Liver (tissue), 9 donors: Measurements from ENCODE around the gene SPECC1L. TPM values are rescaled to one million over a fixed set of nuclear protein-coding genes. Genes with fewer than 3 reads are reported as not detected.

Experiments
- DNase-seq: peaks from one replicate; pipeline ENCODE4 v3.0.0-alpha.2; 2017; ENCODE audit warnings: low spot score
- H3K27ac ChIP-seq, 2 donors: one replicate each; pipeline ENCODE4 v1.7.0; 2013; ENCODE audit warnings: inconsistent platforms in 2 of 2, low read length in 2 of 2, control low read depth in 1 of 2, low read depth in 1 of 2, mild to moderate bottlenecking in 1 of 2
- H3K27me3 ChIP-seq, 4 donors: one replicate each; pipeline versions ENCODE4 v1.6.1 to v1.7.0; 2013; ENCODE audit warnings: low read length in 3 of 4, inconsistent platforms in 1 of 4, mild to moderate bottlenecking in 1 of 4, moderate library complexity in 1 of 4; ENCODE audit not compliant: control insufficient read depth in 4 of 4, insufficient read depth in 4 of 4
- H3K36me3 ChIP-seq, 4 donors: one replicate each; pipeline versions ENCODE4 v1.6.1 to v1.7.0; 2013; ENCODE audit warnings: low read length in 3 of 4, mild to moderate bottlenecking in 3 of 4, low read depth in 1 of 4, moderate library complexity in 1 of 4; ENCODE audit not compliant: control insufficient read depth in 4 of 4, insufficient read depth in 3 of 4
- H3K4me1 ChIP-seq, 4 donors: one replicate each; pipeline versions ENCODE4 v1.6.1 to v1.7.0; 2013; ENCODE audit warnings: low read length in 3 of 4, mild to moderate bottlenecking in 3 of 4, moderate library complexity in 1 of 4; ENCODE audit not compliant: control insufficient read depth in 4 of 4, insufficient read depth in 4 of 4
- H3K4me3 ChIP-seq, 3 donors: one replicate each; pipeline versions ENCODE4 v1.6.1 to v1.7.0; 2013; ENCODE audit warnings: low read length in 3 of 3, control low read depth in 1 of 3, low read depth in 1 of 3, mild to moderate bottlenecking in 1 of 3
- H3K9ac ChIP-seq, 2 donors: one replicate each; pipeline ENCODE4 v1.7.0; 2013; ENCODE audit warnings: low read length in 2 of 2, mild to moderate bottlenecking in 2 of 2, moderate library complexity in 2 of 2, control low read depth in 1 of 2, low read depth in 1 of 2
- H3K9me3 ChIP-seq, 4 donors: one replicate each; pipeline versions ENCODE4 v1.6.1 to v1.7.0; 2013; ENCODE audit warnings: low read length in 3 of 4; ENCODE audit not compliant: control insufficient read depth in 4 of 4
- EGR1 ChIP-seq, 2 donors: IDR thresholded peaks; 2 replicates each; pipeline ENCODE4 v1.6.1; 2016 to 2018; ENCODE audit warnings: antibody characterized with exemption in 2 of 2, low read depth in 2 of 2
- FOXA2 ChIP-seq: IDR thresholded peaks from 2 replicates; pipeline ENCODE4 v1.6.1; 2016; ENCODE audit warnings: antibody characterized with exemption
- GABPA ChIP-seq, 2 donors: IDR thresholded peaks in 1 of 2; conservative IDR thresholded peaks in 1 of 2; 2 replicates each; pipeline ENCODE4 v1.6.1; 2016; ENCODE audit warnings: antibody characterized with exemption in 2 of 2, mild to moderate bottlenecking in 1 of 2, moderate library complexity in 1 of 2
- HNF4A ChIP-seq, 2 donors: conservative IDR thresholded peaks; 2 replicates each; pipeline ENCODE4 v1.6.1; 2016; ENCODE audit warnings: antibody characterized with exemption in 2 of 2, mild to moderate bottlenecking in 2 of 2
- HNF4G ChIP-seq: IDR thresholded peaks from 2 replicates; pipeline ENCODE4 v1.6.1; 2016; ENCODE audit warnings: antibody characterized with exemption
- JUND ChIP-seq, 2 donors: IDR thresholded peaks; 2 replicates each; pipeline ENCODE4 v1.6.1; 2016; ENCODE audit warnings: antibody characterized with exemption in 2 of 2
- MAX ChIP-seq: IDR thresholded peaks from 2 replicates; pipeline ENCODE4 v1.6.1; 2016; ENCODE audit warnings: antibody characterized with exemption
- NR2F2 ChIP-seq: IDR thresholded peaks from 2 replicates; pipeline ENCODE4 v1.6.1; 2016; ENCODE audit warnings: antibody characterized with exemption
- RAD21 ChIP-seq, 2 donors: IDR thresholded peaks; 2 replicates each; pipeline ENCODE4 v1.6.1; 2016; ENCODE audit warnings: antibody characterized with exemption in 2 of 2, mild to moderate bottlenecking in 2 of 2
- TAF1 ChIP-seq: conservative IDR thresholded peaks from 2 replicates; pipeline ENCODE4 v1.6.1; 2016; ENCODE audit warnings: antibody characterized with exemption, mild to moderate bottlenecking
- YY1 ChIP-seq: IDR thresholded peaks from 2 replicates; pipeline ENCODE4 v1.6.1; 2016; ENCODE audit warnings: antibody characterized with exemption, mild to moderate bottlenecking
- WGBS: extraction: QIAGEN DNeasy Blood & Tissue Kit; methylation state at CpG from one replicate; pipeline ENCODE4 v1.1.7; 2013; 5-methylcytosine and 5-hydroxymethylcytosine counted together
- polyA plus RNA-seq, 2 donors: library from polyadenylated mRNA; stranded (reverse) in 1 of 2; unstranded in 1 of 2; fragments of 200-250 nt in 1 of 2; fragments of >200 nt in 1 of 2; fragmentation: Nextera tagmentation in 1 of 2; extraction: Ambion mirVana in 1 of 2; gene quantifications; one replicate each; pipeline versions ENCODE4 v1.2.1 to v1.2.3, GENCODE V29; 2013 to 2015
- total RNA-seq, 2 donors: library from RNA; depleted of rRNA; stranded (reverse); fragments of >200 nt; gene quantifications; one replicate each; pipeline ENCODE4 v1.2.3, GENCODE V29; 2014
- TF ChIP-seq, protein P1 (sequence below): IDR thresholded peaks from 2 replicates; pipeline ENCODE4 v1.6.1; 2016; ENCODE audit warnings: antibody characterized with exemption
- TF ChIP-seq, protein P2 (sequence below): fragments of 150-350 bp; IDR thresholded peaks from 2 replicates; pipeline ENCODE4 v1.5.1; 2017; ENCODE audit warnings: improper control_type of control experiment, low read depth, low read length; ENCODE audit not compliant: missing input control
- TF ChIP-seq, protein P3 (sequence below): IDR thresholded peaks from 2 replicates; pipeline ENCODE4 v1.6.1; 2016; ENCODE audit warnings: antibody characterized with exemption, mild to moderate bottlenecking
- TF ChIP-seq, protein P4 (sequence below): IDR thresholded peaks from 2 replicates; pipeline ENCODE4 v1.6.1; 2016; ENCODE audit warnings: antibody characterized with exemption
- donor health status: healthy.
- donor health status: healthy.
- donor health status: healthy.
- donor health status: healthy.
- donor health status: healthy.

Gene SPECC1L
- total and polyA plus RNA-seq, 4 donors, result 5.4 to 22.3 (median 12.3) TPM

GRCh38 chr22:24289741-24290163 lies 19.1 kb downstream of the SPECC1L start:
- TF ChIP-seq EGR1 (IDR thresholded peaks at IDR 0.05; ENCODE audit: low read depth in 2 of 2) (no peak), FOXA2 (no peak), TAF1 (no peak), MAX (no peak), YY1 (no peak), JUND (IDR thresholded peaks at IDR 0.05) (no peak), NR2F2 (no peak)
- TF ChIP-seq, protein P1, sequence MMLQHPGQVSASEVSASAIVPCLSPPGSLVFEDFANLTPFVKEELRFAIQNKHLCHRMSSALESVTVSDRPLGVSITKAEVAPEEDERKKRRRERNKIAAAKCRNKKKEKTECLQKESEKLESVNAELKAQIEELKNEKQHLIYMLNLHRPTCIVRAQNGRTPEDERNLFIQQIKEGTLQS, result no peak
- TF ChIP-seq, protein P2, sequence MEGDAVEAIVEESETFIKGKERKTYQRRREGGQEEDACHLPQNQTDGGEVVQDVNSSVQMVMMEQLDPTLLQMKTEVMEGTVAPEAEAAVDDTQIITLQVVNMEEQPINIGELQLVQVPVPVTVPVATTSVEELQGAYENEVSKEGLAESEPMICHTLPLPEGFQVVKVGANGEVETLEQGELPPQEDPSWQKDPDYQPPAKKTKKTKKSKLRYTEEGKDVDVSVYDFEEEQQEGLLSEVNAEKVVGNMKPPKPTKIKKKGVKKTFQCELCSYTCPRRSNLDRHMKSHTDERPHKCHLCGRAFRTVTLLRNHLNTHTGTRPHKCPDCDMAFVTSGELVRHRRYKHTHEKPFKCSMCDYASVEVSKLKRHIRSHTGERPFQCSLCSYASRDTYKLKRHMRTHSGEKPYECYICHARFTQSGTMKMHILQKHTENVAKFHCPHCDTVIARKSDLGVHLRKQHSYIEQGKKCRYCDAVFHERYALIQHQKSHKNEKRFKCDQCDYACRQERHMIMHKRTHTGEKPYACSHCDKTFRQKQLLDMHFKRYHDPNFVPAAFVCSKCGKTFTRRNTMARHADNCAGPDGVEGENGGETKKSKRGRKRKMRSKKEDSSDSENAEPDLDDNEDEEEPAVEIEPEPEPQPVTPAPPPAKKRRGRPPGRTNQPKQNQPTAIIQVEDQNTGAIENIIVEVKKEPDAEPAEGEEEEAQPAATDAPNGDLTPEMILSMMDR, result no peak
- TF ChIP-seq, protein P3, sequence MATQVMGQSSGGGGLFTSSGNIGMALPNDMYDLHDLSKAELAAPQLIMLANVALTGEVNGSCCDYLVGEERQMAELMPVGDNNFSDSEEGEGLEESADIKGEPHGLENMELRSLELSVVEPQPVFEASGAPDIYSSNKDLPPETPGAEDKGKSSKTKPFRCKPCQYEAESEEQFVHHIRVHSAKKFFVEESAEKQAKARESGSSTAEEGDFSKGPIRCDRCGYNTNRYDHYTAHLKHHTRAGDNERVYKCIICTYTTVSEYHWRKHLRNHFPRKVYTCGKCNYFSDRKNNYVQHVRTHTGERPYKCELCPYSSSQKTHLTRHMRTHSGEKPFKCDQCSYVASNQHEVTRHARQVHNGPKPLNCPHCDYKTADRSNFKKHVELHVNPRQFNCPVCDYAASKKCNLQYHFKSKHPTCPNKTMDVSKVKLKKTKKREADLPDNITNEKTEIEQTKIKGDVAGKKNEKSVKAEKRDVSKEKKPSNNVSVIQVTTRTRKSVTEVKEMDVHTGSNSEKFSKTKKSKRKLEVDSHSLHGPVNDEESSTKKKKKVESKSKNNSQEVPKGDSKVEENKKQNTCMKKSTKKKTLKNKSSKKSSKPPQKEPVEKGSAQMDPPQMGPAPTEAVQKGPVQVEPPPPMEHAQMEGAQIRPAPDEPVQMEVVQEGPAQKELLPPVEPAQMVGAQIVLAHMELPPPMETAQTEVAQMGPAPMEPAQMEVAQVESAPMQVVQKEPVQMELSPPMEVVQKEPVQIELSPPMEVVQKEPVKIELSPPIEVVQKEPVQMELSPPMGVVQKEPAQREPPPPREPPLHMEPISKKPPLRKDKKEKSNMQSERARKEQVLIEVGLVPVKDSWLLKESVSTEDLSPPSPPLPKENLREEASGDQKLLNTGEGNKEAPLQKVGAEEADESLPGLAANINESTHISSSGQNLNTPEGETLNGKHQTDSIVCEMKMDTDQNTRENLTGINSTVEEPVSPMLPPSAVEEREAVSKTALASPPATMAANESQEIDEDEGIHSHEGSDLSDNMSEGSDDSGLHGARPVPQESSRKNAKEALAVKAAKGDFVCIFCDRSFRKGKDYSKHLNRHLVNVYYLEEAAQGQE, result no peak
- Histone ChIP-seq H3K27me3 (no peaks in the 10 kb centered on the region), H3K9me3 (no peaks in the 10 kb centered on the region), H3K36me3 (no peaks in the 10 kb centered on the region), H3K27ac (peak overlapping the region; percentile 74 to 88), H3K4me3 (no peak overlapping the region), H3K9ac (peak overlapping the region; percentile 1 to 71), H3K4me1 (peaks cover 13 to 46% (median 39%) of the 10 kb centered on the region in 4 donors)
- DNase-seq, result no peak
- WGBS, result 38% methylated on average over 4 of the region's 4 CpGs

GRCh38 chr22:24290459-24290858 lies 19.8 kb downstream of the SPECC1L start:
- DNase-seq, result no peak
- Histone ChIP-seq H3K27me3 (no peaks in the 10 kb centered on the region), H3K4me1 (peaks cover 13 to 46% (median 38%) of the 10 kb centered on the region in 4 donors)

More at GRCh38 chr22:24290459-24290858, 19.8 kb downstream of the SPECC1L start:
- H3K27ac ChIP-seq, result peak overlapping the region; percentile 74 to 88
- no peaks in the 10 kb centered on the region for H3K9me3 ChIP-seq
- TF ChIP-seq JUND (IDR thresholded peaks at IDR 0.05), result no peak
- TF ChIP-seq EGR1 (IDR thresholded peaks at IDR 0.05; ENCODE audit: low read depth in 2 of 2), result no peak
- TF ChIP-seq RAD21 (IDR thresholded peaks at IDR 0.05), result no peak
- TF ChIP-seq HNF4G, result no peak
- TF ChIP-seq, protein P4, sequence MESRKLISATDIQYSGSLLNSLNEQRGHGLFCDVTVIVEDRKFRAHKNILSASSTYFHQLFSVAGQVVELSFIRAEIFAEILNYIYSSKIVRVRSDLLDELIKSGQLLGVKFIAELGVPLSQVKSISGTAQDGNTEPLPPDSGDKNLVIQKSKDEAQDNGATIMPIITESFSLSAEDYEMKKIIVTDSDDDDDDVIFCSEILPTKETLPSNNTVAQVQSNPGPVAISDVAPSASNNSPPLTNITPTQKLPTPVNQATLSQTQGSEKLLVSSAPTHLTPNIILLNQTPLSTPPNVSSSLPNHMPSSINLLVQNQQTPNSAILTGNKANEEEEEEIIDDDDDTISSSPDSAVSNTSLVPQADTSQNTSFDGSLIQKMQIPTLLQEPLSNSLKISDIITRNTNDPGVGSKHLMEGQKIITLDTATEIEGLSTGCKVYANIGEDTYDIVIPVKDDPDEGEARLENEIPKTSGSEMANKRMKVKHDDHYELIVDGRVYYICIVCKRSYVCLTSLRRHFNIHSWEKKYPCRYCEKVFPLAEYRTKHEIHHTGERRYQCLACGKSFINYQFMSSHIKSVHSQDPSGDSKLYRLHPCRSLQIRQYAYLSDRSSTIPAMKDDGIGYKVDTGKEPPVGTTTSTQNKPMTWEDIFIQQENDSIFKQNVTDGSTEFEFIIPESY, result no peak
- no peak for TF ChIP-seq HNF4A (conservative IDR thresholded peaks at IDR 0.05)
- no peak for TF ChIP-seq GABPA (IDR thresholded peaks at IDR 0.05 in 1 of 2, conservative IDR thresholded peaks at IDR 0.05 in 1 of 2)
- TF ChIP-seq TAF1, result no peak
- H3K36me3 ChIP-seq, result no peaks in the 10 kb centered on the region
- peak overlapping the region in 1 of 2 donors; percentile 27 for H3K9ac ChIP-seq
- H3K4me3 ChIP-seq, result no peak overlapping the region
